PC-9 (cell line): Measurements from ENCODE around the gene GORASP2. TPM values are rescaled to one million over a fixed set of nuclear protein-coding genes. Genes with fewer than 3 reads are reported as not detected.
A peak's percentile ranks its signal among the peaks of the same experiment; 100 is the strongest.

ENCODE experiments used
- BruUV-seq: library from RNA; stranded (reverse); fragments of 400-500 nt; replicated peaks from 2 replicates; lab custom pipeline; 2021; lab: Mats Ljungman, UMichigan
- CTCF ChIA-PET: fragments of 300-600 bp; sonication (Branson Sonifier 250); formaldehyde crosslinking; loops from one replicate; lab custom pipeline; 2022; ENCODE audit warnings: antibody characterized with exemption; lab: Charles Lee
- POLR2A ChIA-PET: fragments of 300-600 bp; sonication (Branson Sonifier 250); formaldehyde crosslinking; loops from one replicate; lab custom pipeline; 2022; ENCODE audit warnings: antibody characterized with exemption; ENCODE audit not compliant: unreplicated experiment; lab: Charles Lee
- DNase-seq, 2 experiments: peaks; one replicate each; pipeline versions ENCODE4 v3.0.0 to v3.0.0-alpha.2; 2015 to 2022; ENCODE audit warnings: mixed read lengths in 1 of 2
- H2AFZ ChIP-seq: fragments of 200-600 bp; sonication (generic); 2 replicates; pipeline ENCODE4 v1.8.1; 2017; ENCODE audit warnings: antibody characterized with exemption
- H3F3A ChIP-seq: fragments of 200-600 bp; sonication (generic); 2 replicates; pipeline ENCODE4 v1.8.1; 2017; ENCODE audit warnings: antibody characterized with exemption, mild to moderate bottlenecking, low read depth; ENCODE audit not compliant: insufficient read depth
- H3K27ac ChIP-seq: fragments of 200-600 bp; sonication (generic); 2 replicates; pipeline ENCODE4 v1.6.1; 2016; ENCODE audit warnings: mixed run types
- H3K27me3 ChIP-seq: fragments of 200-600 bp; sonication (generic); 2 replicates; pipeline ENCODE4 v1.6.1; 2016; ENCODE audit warnings: low read depth, mixed run types; ENCODE audit not compliant: insufficient read depth
- H3K36me3 ChIP-seq: fragments of 200-600 bp; sonication (generic); 2 replicates; pipeline ENCODE4 v1.6.1; 2016; ENCODE audit warnings: low read depth, mixed run types
- H3K4me1 ChIP-seq: fragments of 200-600 bp; sonication (generic); replicated peaks from 2 replicates; pipeline ENCODE4 v1.6.1; 2016; ENCODE audit warnings: mixed run types; ENCODE audit not compliant: insufficient read depth
- H3K4me2 ChIP-seq: fragments of 200-600 bp; sonication (generic); 2 replicates; pipeline ENCODE4 v1.6.1; 2017; ENCODE audit warnings: mixed run types
- H3K4me3 ChIP-seq: fragments of 200-600 bp; sonication (generic); 2 replicates; pipeline ENCODE4 v1.6.1; 2016; ENCODE audit warnings: mixed run types
- H3K79me2 ChIP-seq: fragments of 200-600 bp; sonication (generic); 2 replicates; pipeline ENCODE4 v1.6.1; 2017; ENCODE audit warnings: low read depth, mixed run types
- H3K9me2 ChIP-seq: fragments of 200-600 bp; sonication (generic); 2 replicates; pipeline ENCODE4 v1.8.1; 2017; ENCODE audit warnings: mild to moderate bottlenecking; ENCODE audit not compliant: insufficient read depth
- H3K9me3 ChIP-seq: fragments of 200-600 bp; sonication (generic); 2 replicates; pipeline ENCODE4 v1.8.1; 2016; ENCODE audit warnings: low read depth; ENCODE audit not compliant: insufficient read depth
- H4K20me1 ChIP-seq: fragments of 200-600 bp; sonication (generic); 2 replicates; pipeline ENCODE4 v1.8.1; 2017; ENCODE audit not compliant: insufficient read depth
- EZH2 ChIP-seq: fragments of 200-600 bp; sonication (generic); IDR thresholded peaks from 2 replicates; pipeline ENCODE4 v1.8.0; 2017; ENCODE audit warnings: antibody characterized with exemption, low read depth
- intact Hi-C: fragments of 100-400 bp; cut with micrococcal nuclease; formaldehyde crosslinking; loops from one replicate; pipeline ENCODE4 v1.10.0; 2022; ENCODE audit not compliant: unreplicated experiment
- total RNA-seq: library from RNA; stranded (reverse); gene quantifications from 2 replicates; pipeline ENCODE4 v1.2.3, GENCODE V29; 2021
- TF ChIP-seq, protein P1 (sequence below): fragments of 200-600 bp; sonication (generic); conservative IDR thresholded peaks from 2 replicates; pipeline ENCODE4 v1.6.1; 2017; ENCODE audit warnings: mixed run types, antibody characterized with exemption, mild to moderate bottlenecking, moderate library complexity

Gene GORASP2
- total RNA-seq, 1 experiment from 2014 or later: 110 TPM

DNA sequence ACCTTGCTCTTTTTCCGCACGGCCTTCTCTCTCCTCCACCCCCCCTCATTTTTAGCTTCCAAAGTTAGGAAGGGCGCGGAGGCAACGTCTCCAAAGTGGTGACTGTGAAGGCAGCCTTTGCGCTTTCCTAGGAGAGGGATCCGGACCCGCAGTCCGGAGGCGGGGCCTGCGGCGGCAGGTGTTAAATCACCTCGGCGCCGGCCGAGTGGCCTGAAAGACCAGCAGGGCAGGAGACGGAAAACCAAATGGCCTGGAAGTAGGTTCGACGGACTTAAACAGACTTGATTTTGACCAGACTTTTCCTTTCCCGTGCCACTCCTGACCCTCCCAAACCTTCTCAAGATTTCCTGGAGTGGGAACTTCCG, 615 bp downstream of the GORASP2 start:
- Histone ChIP-seq H3F3A (peaks cover 39% of the 10 kb centered on the region), H3K4me2 (peak overlapping the region; percentile 95), H3K27ac (peak overlapping the region; percentile 85), H3K4me3 (peak overlapping the region; percentile 94), H4K20me1 (peaks cover 44% of the 10 kb centered on the region), H3K4me1 (peaks cover 29% of the 10 kb centered on the region), H3K9me2 (no peaks in the 10 kb centered on the region), H3K27me3 (no peaks in the 10 kb centered on the region), H2AFZ (peak overlapping the region; percentile 83), H3K36me3 (peaks cover 18% of the 10 kb centered on the region; the same call in 1 of the 2 replicates), H3K79me2 (peaks cover 69% of the 10 kb centered on the region), H3K9me3 (peaks cover 12% of the 10 kb centered on the region)
- POLR2A ChIA-PET: interaction anchor here (0.5 to 0.7 kb wide), 2 partner anchors 94 to 1169 kb away, joined by 3 to 4 read pairs; no protein-coding TSS in a partner anchor
- DNase-seq: peak; percentile 63 to 66
- intact Hi-C loops: loop anchor here (1.0 to 5.0 kb wide), 7 partner anchors 43 to 1173 kb away; partner anchors contain the start of genes CYBRD1, DCAF17, DLX2 and DYNC1I2
- TF ChIP-seq, protein P1, sequence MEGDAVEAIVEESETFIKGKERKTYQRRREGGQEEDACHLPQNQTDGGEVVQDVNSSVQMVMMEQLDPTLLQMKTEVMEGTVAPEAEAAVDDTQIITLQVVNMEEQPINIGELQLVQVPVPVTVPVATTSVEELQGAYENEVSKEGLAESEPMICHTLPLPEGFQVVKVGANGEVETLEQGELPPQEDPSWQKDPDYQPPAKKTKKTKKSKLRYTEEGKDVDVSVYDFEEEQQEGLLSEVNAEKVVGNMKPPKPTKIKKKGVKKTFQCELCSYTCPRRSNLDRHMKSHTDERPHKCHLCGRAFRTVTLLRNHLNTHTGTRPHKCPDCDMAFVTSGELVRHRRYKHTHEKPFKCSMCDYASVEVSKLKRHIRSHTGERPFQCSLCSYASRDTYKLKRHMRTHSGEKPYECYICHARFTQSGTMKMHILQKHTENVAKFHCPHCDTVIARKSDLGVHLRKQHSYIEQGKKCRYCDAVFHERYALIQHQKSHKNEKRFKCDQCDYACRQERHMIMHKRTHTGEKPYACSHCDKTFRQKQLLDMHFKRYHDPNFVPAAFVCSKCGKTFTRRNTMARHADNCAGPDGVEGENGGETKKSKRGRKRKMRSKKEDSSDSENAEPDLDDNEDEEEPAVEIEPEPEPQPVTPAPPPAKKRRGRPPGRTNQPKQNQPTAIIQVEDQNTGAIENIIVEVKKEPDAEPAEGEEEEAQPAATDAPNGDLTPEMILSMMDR: no peak
- TF ChIP-seq EZH2: no peak
- BruUV-seq: no TSS peak
- CTCF ChIA-PET: interaction anchor here (0.7 to 1.8 kb wide), 2 partner anchors 487 to 507 kb away, joined by 3 read pairs; no protein-coding TSS in a partner anchor

DNA sequence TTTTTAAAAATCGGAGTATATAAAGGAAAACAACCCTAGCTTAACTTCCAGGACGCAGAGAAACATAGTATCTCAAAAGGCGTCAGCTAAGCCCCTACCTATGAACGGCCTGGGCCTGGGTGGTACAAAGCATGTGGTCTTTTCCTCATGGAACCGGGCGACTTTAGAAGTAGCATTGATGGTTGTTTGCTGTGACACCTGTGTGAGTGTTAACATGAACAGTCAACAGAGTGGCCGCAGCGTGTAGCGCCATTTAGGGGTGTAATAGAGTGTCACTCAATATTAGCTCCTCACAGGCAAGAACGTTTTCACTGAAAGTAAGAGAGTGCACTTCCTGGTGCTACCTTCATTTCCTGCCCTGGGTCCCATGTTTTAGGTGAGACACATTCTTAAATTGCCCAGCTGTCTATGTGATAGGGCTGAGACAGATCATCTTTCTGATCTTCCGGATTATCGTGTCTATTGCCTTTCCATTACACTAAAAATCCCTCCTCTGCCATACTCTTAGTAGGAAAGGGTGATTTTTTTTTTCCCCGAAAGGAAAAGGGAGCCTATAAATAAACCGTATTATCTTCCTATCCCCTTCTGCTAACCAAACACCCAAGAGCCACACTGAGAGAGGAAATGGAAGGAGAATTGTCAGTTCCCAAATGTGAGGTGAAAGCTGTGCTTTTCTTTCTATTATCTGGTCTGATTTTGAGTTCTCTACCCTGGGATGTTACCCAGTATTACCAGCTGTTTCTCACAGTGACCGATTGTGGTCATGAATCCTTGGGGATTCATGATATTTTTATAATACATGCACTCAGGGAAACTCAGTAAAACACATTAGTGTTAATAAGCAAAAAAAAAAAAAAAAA, 1.3 kb downstream of the GORASP2 start:
- Histone ChIP-seq H4K20me1 (peaks cover 51% of the 10 kb centered on the region), H3K9me3 (peaks cover 12% of the 10 kb centered on the region), H3K4me2 (peak overlapping the region; percentile 95), H3K4me1 (peaks cover 29% of the 10 kb centered on the region), H3K79me2 (peaks cover 76% of the 10 kb centered on the region), H3K4me3 (peak overlapping the region; percentile 94), H2AFZ (peak overlapping the region; percentile 83), H3K36me3 (peaks cover 18% of the 10 kb centered on the region; the same call in 1 of the 2 replicates), H3K27ac (peak overlapping the region; percentile 85), H3F3A (peaks cover 39% of the 10 kb centered on the region), H3K9me2 (no peaks in the 10 kb centered on the region), H3K27me3 (no peaks in the 10 kb centered on the region)
- DNase-seq: peak; percentile 32 to 76
- intact Hi-C loops: no loop called here
- ChIA-PET POLR2A (interaction anchor here (0.5 kb wide), 2 partner anchors 260 to 1169 kb away, joined by 3 read pairs; no protein-coding TSS in a partner anchor), CTCF (interaction anchor here (0.7 to 1.8 kb wide), 2 partner anchors 418 to 486 kb away, joined by 3 to 4 read pairs; no protein-coding TSS in a partner anchor)
- no peak for TF ChIP-seq EZH2
- TF ChIP-seq, protein P1: no peak
- BruUV-seq: TSS peak; percentile 40

DNA sequence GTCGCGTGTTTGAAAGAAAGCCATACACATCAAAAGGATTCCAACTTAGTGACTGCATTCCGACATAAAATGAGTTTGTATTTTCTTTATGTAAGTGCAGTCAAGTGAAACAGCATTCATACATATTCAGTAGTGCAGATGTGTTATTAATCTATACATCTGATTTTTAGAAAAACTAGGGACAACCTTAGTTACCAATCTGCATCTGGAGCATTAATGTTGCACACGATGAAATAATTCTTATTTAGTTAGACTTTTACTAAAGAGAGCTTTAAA, 1.9 kb downstream of the GORASP2 start:
- CTCF ChIA-PET: interaction anchor here (0.7 kb wide), 1 partner anchor 417 kb away, joined by 4 read pairs; no protein-coding TSS in a partner anchor
- Histone ChIP-seq H3K79me2 (peaks cover 81% of the 10 kb centered on the region), H3K4me2 (peak overlapping the region; percentile 95), H3K27ac (peak overlapping the region; percentile 85), H3K4me1 (peaks cover 29% of the 10 kb centered on the region), H3K9me2 (no peaks in the 10 kb centered on the region), H4K20me1 (peaks cover 57% of the 10 kb centered on the region), H3K9me3 (peaks cover 12% of the 10 kb centered on the region), H3K27me3 (no peaks in the 10 kb centered on the region), H2AFZ (no peak overlapping the region), H3F3A (peaks cover 39% of the 10 kb centered on the region), H3K4me3 (peak overlapping the region; percentile 94), H3K36me3 (peaks cover 18% of the 10 kb centered on the region; the same call in 1 of the 2 replicates)
- TF ChIP-seq, protein P1: no peak
- no peak for TF ChIP-seq EZH2
- POLR2A ChIA-PET: interaction anchor here (0.7 kb wide), 1 partner anchor 36 kb away, joined by 4 read pairs; no protein-coding TSS in a partner anchor
- BruUV-seq: no TSS peak
- no peak for DNase-seq
- intact Hi-C loops: no loop called here
